Left kidney (tissue), 2 donors: ENCODE measurements around the gene BRME1. TPM values are rescaled to one million over a fixed set of nuclear protein-coding genes. Genes with fewer than 3 reads are reported as not detected.
"Not testable (repeated sequence)": the region's sequence is repeated elsewhere in the genome, so short reads cannot be mapped to it uniquely, and the experiment has no call there.

Source experiments
- DNase-seq: peaks from one replicate; pipeline ENCODE4 v3.0.0-alpha.2; 2013
- polyA plus RNA-seq: library from polyadenylated mRNA; unstranded; fragments of 120-200 nt; gene quantifications from one replicate; pipeline ENCODE4 v1.2.1, GENCODE V29; 2013; ENCODE audit not compliant: insufficient read length

The BRME1 gene
- polyA plus RNA-seq, 1 donor = 6.8 TPM

DNA sequence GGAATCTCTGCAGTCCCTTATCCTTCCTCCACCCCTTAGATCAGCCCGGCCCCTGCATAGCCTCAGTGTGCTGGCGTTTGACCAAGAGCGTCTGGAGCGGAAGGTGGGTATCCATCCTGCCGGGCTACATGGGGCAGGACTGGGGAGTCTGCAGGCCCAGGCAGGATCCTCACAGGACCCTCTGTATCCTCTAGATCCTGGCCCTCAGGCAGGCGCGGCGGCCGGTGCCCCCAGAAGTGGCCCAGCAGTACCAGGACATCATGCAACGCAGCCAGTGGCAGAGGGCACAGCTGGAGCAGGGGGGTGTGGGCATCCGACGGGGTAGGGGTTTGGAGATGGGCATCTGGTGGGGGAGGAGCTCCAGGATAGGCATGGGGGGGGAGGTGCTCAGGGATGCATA is 23.4 kb upstream of the BRME1 start:
- DNase-seq = no peak

DNA sequence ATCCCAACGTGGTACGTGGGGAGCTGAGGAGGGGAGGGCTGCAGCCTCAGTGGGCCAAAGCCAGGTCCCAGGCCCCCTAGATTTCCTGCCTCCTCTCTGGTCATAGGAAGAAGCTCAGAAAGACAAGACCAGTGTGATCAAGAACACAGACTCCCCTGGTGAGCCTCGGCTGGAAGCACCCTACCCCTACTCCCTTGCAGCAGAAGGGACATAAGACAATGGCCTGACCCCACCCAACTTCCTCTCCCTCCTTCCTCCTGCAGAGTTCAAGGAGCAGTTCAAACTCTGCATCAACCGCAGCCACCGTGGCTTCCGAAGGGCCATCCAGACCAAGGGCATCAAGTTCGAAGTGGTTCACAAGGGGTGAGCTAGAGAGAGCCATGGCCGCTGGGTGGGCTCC is 20.8 kb upstream of the BRME1 start:
- no peak for DNase-seq

DNA sequence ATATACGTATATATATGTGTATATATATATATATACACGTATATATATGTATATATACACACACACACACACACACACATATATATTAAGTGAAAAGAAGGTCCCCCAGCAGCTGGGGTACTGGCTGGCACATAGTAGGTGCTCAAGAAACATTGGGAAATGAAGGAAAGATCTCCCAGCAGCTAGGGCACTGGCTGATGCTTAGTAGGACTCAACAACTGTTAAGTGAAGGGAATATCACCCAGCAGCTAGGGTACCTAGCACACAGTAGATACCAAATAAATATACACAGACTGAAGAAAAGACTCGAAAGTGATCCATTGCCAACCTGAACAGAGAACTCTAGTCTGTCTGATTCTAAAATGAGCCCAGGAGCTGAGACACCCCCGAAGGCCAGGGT is 20.1 kb upstream of the BRME1 start:
- no peak for DNase-seq

- DNase-seq = no peak
Observed at GRCh38 chr19:13923194-13923987, 17.5 kb upstream of the BRME1 start.

DNA sequence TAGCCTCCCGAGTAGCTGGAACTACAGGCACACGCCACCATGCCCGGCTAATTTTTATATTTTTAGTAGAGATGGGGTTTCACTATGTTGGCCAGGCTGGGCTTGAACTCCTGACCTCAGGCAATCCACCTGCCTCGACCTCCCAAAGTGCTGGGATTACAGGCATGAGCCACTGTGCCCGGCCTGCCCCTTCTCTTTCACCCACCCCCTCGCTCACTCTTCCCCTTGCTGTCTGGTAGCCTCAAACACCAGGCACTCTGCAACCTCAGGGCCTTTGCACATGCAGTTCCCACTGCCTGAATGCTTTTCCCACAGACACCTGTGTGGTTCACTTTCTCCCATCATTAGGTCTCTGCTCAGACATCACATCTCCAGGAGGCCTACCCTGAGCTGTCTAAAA is 16.2 kb upstream of the BRME1 start:
- DNase-seq = not testable (repeated sequence)

DNA sequence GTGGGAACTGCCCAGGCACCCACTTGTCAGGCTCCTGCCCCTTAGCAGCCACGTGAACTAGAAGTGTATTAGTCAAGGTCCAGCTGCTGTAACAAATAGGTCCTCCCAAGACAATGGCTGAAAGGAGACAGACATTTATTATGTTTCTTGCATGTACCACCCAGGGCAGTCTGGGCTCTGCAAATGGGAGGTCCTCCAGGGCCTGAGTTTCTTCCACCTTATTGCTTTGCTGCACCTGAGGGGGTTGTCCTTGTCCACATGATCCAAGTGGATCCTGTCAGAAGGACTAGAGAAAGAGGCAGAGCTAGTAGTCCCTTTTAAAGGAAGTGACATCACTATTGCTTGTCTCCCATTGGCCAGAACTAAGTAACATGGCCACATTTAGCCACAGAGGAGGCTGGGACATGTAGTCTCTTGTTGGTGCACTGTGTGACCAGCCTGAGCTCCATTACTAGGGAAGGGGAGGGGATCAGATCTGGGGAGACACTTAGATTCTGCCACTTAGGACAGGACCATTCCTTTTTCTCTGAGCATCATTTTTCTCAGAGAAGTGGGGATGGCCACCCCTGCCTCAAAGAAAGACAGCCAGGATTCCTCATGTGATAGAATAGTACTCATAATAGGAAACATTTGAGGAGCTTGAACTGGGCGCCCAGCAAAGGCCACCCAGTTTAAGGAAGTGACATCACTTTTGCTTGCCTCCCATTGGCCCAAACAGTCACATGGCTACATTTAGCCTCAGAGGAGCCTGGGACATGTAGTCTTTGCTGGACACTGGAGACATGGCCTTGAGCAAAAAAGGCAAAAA is 15.2 kb upstream of the BRME1 start:
- no peak for DNase-seq

DNA sequence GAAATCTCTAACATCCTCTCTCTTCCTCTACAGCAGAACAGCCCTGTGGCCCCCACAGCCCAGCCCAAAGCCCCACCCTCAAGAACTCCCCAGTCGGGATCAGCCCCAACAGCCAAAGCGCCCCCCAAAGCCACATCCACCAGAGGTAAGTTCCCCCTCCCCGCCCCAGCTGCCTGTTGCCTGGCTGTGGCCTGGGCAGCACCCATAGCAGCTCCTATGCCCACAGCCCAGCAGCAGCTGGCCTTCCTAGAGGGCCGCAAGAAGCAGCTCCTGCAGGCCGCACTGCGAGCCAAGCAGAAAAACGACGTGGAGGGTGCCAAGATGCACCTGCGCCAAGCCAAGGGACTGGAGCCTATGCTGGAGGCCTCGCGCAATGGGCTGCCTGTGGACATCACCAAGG is 14.6 kb upstream of the BRME1 start:
- no peak for DNase-seq

DNA sequence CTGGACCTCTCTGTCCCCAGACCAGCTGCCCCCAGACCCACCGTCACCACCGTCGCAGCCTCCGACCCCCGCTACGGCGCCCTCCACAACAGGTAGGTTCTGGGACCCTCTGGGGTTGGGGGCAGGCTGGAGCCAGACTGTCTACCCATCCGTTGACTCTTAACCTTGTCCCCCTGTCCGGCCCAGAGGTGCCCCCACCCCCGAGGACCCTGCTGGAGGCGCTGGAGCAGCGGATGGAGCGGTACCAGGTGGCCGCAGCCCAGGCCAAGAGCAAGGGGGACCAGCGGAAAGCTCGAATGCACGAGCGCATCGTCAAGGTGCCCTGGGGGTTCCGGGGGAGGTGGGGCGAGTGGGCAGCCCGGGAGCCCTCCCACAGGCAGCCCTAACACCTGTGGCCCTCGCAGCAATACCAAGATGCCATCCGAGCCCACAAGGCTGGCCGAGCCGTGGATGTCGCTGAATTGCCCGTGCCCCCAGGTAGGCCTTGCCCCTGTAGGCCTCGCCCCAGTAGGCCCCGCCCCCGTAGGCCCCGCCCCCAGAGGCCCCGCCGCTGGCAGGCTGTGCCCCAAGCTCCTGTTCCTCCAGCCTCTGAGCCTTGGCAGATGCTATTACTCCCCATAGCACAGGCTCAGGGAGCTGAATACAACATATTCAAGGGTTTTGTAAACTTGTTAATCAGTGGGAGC is 13.0 kb upstream of the BRME1 start:
- DNase-seq = no peak

- DNase-seq = no peak
Observed at GRCh38 chr19:13917888-13918406, 12.0 kb upstream of the BRME1 start.

DNA sequence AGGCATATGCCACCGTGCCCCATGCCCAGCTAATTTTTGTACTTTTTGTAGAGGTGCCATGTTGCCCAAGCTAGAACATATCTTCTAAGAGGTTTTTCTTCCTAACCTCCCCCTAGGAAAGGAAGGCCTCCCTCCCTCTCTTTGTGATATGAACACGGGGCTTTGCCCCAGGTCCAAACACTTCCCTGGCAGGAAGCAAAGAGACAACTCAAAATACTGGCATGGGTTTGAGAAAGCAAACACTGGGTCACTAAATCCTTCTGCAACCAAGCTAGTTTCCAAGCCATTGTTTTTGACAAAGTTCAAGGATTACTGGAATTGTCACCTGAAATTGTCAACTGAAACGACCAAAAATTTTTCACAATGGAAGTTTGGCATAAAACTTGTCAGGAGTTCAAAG is 8.9 kb upstream of the BRME1 start:
- no peak for DNase-seq

- DNase-seq = no peak
Observed at GRCh38 chr19:13913352-13913751, 7.4 kb upstream of the BRME1 start.

GRCh38 chr19:13909430-13909829 is 3.5 kb upstream of the BRME1 start:
- no peak for DNase-seq

- DNase-seq = no peak
Observed at GRCh38 chr19:13908674-13909073, 2.8 kb upstream of the BRME1 start.

DNA sequence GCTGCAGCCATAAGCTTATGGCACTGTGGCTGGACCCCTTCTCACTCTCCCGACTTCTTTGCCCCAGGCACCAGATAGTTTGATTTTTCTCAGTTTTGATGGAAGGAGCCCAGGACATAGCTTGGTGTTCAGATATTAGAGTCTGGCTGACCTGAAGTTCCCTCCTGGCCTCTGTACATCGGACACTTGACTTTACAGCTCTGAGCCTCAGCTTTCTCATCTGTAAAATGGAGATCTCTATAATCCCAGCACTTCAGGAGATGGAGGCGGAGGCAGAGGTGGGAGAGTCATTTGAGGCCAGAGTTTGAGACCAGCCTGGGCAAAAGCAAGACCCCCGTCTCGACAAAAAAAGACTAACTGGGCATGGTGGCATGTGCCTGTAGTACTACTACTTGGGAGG is 993 bp upstream of the BRME1 start:
- no peak for DNase-seq

DNA sequence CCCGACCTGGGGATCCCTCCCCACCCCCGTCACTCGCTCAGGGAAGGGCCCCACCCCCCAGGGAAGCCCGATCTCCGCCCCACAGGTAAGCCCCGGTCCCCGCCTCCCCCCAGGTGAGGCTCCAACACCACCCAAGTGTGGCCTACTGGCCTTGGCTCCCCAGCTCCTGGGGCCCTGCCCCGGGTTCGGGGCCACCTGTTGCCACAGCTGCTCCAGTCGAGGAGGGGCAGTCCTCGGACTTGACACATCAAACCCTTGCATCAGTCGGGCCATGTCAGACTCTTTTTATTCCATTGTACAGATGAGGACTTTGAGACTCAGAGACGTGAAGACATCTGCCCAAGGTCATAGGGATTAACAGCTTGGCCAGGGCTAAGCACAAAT is 596 bp upstream of the BRME1 start:
- no peak for DNase-seq

DNA sequence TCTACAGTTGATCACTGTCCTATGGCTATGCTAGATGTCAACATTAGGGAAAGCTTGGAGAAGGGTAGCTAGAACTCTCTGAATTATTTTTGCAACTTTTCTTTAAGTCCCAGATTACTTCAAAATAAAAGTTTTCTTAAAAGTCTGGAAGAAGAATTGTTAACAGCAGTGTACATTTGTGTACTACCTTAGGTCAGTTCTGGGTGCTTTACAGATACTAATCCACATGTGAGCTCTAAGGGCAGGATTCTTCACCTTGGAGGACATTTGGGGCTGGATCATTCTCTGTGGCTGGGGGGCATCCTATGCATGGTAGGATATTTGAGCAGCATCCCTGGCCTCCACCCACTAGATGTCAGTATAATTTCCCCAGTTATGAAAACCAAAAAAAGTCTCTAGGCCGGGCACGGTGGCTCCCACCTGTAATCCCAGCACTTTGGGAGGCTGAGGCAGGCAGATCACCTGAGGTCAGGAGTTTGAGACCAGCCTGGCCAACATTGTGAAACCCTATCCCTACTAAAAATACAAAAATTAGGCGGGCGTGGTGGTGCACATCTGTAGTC is 2.8 kb downstream of the BRME1 start:
- no peak for DNase-seq

GRCh38 chr19:13899912-13900584 is 5.9 kb downstream of the BRME1 start:
- no peak for DNase-seq

- no peak for DNase-seq
Observed at GRCh38 chr19:13899393-13899792, 6.5 kb downstream of the BRME1 start.

- DNase-seq = no peak
Observed at GRCh38 chr19:13896227-13896626, 9.7 kb downstream of the BRME1 start.

- DNase-seq = no peak
Observed at GRCh38 chr19:13894552-13894951, 11.4 kb downstream of the BRME1 start.

DNA sequence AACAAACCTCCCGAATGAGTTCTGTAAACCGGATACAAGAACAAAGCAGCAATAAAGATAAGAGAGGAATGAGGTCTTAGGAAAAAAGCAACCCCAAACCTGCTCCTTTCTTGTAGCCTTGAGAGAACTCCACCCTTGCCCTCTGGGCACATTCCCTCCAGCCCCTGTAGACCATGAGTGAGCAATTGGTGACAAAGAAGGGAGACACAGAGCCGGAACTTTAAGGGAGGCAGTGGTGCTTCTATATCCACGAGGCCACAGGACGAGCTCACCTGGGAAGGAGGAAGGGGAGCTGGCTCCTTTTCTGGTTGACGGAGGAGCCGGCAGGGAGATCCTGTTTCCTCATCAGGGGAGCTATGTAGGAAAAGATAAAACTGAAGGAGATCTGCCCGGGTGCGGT is 13.0 kb downstream of the BRME1 start:
- DNase-seq = no peak

- no peak for DNase-seq
Observed at GRCh38 chr19:13890136-13890535, 15.8 kb downstream of the BRME1 start.
